HCT116 (cell line): Measurements from ENCODE around the gene LDAF1.

ENCODE experiments used
- EGR1 ChIP-seq: IDR thresholded peaks from 2 replicates; pipeline ENCODE4 v1.6.1; 2012; ENCODE audit warnings: low read depth
- ELF1 ChIP-seq: IDR thresholded peaks from 2 replicates; pipeline ENCODE4 v1.6.1; 2012; ENCODE audit warnings: low read depth, borderline replicate concordance
- EZH2 ChIP-seq: fragments of 200-600 bp; sonication (generic); IDR thresholded peaks from 2 replicates; pipeline ENCODE4 v1.6.1; 2017; ENCODE audit warnings: antibody characterized with exemption, mixed run types
- FOSL1 ChIP-seq: IDR thresholded peaks from 2 replicates; pipeline ENCODE4 v1.6.1; 2012; ENCODE audit warnings: low read depth
- JUND ChIP-seq: IDR thresholded peaks from 2 replicates; pipeline ENCODE4 v1.6.1; 2012
- POLR2A ChIP-seq: IDR thresholded peaks from 2 replicates; pipeline ENCODE4 v1.7.0; 2011; ENCODE audit warnings: borderline replicate concordance; ENCODE audit not compliant: insufficient read depth, insufficient read length; ENCODE audit errors: extremely low read depth
- POLR2AphosphoS5 ChIP-seq: IDR thresholded peaks from 2 replicates; pipeline ENCODE4 v1.6.1; 2011; ENCODE audit warnings: mild to moderate bottlenecking, low read depth, low read length, moderate library complexity
- SIN3A ChIP-seq: IDR thresholded peaks from 2 replicates; pipeline ENCODE4 v1.6.1; 2012; ENCODE audit warnings: low read depth
- SP1 ChIP-seq: IDR thresholded peaks from 2 replicates; pipeline ENCODE4 v1.6.1; 2012; ENCODE audit warnings: low read depth
- YY1 ChIP-seq: IDR thresholded peaks from 2 replicates; pipeline ENCODE4 v1.6.1; 2011; ENCODE audit warnings: low read length, low read depth, moderate library complexity, mild to moderate bottlenecking; ENCODE audit not compliant: insufficient replicate concordance; ENCODE audit errors: extremely low read depth
- TF ChIP-seq, protein P1 (sequence below), 3 experiments: fragments of 200-600 bp in 1 of 3; sonication (generic) in 1 of 3; IDR thresholded peaks in 2 of 3; conservative IDR thresholded peaks in 1 of 3; 2 replicates each; pipeline ENCODE4 v1.5.1; 2012 to 2017; ENCODE audit warnings: low read depth in 2 of 3, low read length in 2 of 3, antibody characterized with exemption in 1 of 3, borderline replicate concordance in 1 of 3, control low read depth in 1 of 3, mild to moderate bottlenecking in 1 of 3, mixed read lengths in 1 of 3, mixed run types in 1 of 3, moderate library complexity in 1 of 3; ENCODE audit not compliant: insufficient read depth in 1 of 3

DNA sequence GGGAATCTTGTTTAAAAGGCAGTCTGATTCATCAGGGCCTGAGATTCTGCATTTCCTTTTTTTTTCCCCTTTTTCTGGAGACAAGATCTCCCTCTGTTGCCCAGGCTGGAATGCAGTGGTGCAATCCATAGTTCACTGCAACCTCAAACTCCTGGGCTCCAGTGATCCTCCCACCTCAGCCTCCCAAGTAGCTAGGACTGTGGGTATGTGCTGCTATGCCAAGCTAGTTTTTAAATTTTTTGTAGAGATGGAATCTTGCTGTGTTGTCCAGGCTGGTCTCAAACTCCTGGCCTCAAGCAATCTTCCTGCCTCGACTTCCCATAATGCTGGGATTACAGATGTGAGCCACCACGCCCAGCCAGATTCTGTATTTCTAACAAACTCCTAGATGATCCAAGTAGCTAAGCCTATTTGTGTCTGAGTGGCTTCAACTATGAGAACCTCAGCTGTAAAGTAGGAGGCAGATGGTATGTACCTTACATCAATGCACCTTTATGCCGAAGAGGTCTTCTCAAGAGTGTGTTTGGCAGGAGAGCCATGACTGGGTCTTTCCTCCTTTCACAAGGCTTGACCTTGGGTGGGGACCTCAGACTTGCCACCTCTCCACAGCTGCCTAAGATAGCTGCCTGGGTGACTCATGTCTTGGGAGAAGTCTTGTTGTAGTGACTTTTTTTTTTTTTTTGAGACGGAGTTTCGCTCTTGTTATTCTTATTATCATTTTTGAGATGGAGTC, 10.9 kb downstream of the LDAF1 start:
- TF ChIP-seq EZH2, result no peak
- TF ChIP-seq, protein P1, sequence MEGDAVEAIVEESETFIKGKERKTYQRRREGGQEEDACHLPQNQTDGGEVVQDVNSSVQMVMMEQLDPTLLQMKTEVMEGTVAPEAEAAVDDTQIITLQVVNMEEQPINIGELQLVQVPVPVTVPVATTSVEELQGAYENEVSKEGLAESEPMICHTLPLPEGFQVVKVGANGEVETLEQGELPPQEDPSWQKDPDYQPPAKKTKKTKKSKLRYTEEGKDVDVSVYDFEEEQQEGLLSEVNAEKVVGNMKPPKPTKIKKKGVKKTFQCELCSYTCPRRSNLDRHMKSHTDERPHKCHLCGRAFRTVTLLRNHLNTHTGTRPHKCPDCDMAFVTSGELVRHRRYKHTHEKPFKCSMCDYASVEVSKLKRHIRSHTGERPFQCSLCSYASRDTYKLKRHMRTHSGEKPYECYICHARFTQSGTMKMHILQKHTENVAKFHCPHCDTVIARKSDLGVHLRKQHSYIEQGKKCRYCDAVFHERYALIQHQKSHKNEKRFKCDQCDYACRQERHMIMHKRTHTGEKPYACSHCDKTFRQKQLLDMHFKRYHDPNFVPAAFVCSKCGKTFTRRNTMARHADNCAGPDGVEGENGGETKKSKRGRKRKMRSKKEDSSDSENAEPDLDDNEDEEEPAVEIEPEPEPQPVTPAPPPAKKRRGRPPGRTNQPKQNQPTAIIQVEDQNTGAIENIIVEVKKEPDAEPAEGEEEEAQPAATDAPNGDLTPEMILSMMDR (IDR thresholded peaks at IDR 0.05 in 2 of 3, conservative IDR thresholded peaks at IDR 0.05 in 1 of 3; ENCODE audit: borderline replicate concordance in 1 of 3, insufficient read depth in 1 of 3, low read depth in 2 of 3, low read length in 2 of 3), result no peak
- TF ChIP-seq SP1, result no peak
- TF ChIP-seq POLR2A, result no peak
- no peak for TF ChIP-seq JUND
- no peak for TF ChIP-seq EGR1
- TF ChIP-seq SIN3A, result no peak
- no peak for TF ChIP-seq FOSL1
- no peak for TF ChIP-seq ELF1
- no peak for TF ChIP-seq POLR2AphosphoS5
- no peak for TF ChIP-seq YY1
